MM.1S (cell line): Measurements from ENCODE around the gene THOP1.

Source experiments
- DNase-seq: peaks from one replicate; pipeline ENCODE4 v3.0.0-alpha.2; 2015
- H2AFZ ChIP-seq: fragments of 300-600 bp; sonication (generic); 2 replicates; pipeline ENCODE4 v1.6.0; 2016; ENCODE audit warnings: antibody characterized with exemption, low read length
- H3F3A ChIP-seq: fragments of 300-600 bp; sonication (generic); 2 replicates; pipeline ENCODE4 v1.6.1; 2016; ENCODE audit warnings: mild to moderate bottlenecking, antibody characterized with exemption, low read length, moderate library complexity, mixed read lengths; ENCODE audit not compliant: insufficient read depth
- H3K27ac ChIP-seq: fragments of 300-600 bp; sonication (generic); 2 replicates; pipeline ENCODE4 v1.5.1; 2016; ENCODE audit warnings: mild to moderate bottlenecking, low read length
- H3K27me3 ChIP-seq: fragments of 300-600 bp; sonication (generic); replicated peaks from 2 replicates; pipeline ENCODE4 v1.6.0; 2016; ENCODE audit warnings: low read length; ENCODE audit not compliant: insufficient read depth
- H3K36me3 ChIP-seq: fragments of 300-600 bp; sonication (generic); replicated peaks from 2 replicates; pipeline ENCODE4 v1.6.1; 2016; ENCODE audit warnings: mild to moderate bottlenecking, low read length, mixed read lengths; ENCODE audit not compliant: insufficient read depth
- H3K4me1 ChIP-seq: fragments of 300-600 bp; sonication (generic); 2 replicates; pipeline ENCODE4 v1.6.1; 2016; ENCODE audit warnings: low read length, mixed read lengths
- H3K4me2 ChIP-seq: fragments of 300-600 bp; sonication (generic); 2 replicates; pipeline ENCODE4 v1.6.0; 2016; ENCODE audit warnings: low read depth, low read length
- H3K4me3 ChIP-seq: fragments of 300-600 bp; sonication (generic); 2 replicates; pipeline ENCODE4 v1.5.1; 2016; ENCODE audit warnings: low read length, mixed read lengths
- H3K79me2 ChIP-seq: fragments of 300-600 bp; sonication (generic); 2 replicates; pipeline ENCODE4 v1.6.1; 2016; ENCODE audit warnings: mixed run types, low read length, mixed read lengths
- H3K9ac ChIP-seq: fragments of 300-600 bp; sonication (generic); 2 replicates; pipeline ENCODE4 v1.6.1; 2016; ENCODE audit warnings: low read length, mixed read lengths
- H3K9me2 ChIP-seq: fragments of 300-600 bp; sonication (generic); replicated peaks from 2 replicates; pipeline ENCODE4 v1.6.1; 2016; ENCODE audit warnings: mild to moderate bottlenecking, low read length, mixed read lengths; ENCODE audit not compliant: insufficient read depth
- H3K9me3 ChIP-seq: fragments of 300-600 bp; sonication (generic); replicated peaks from 2 replicates; pipeline ENCODE4 v1.6.1; 2016; ENCODE audit warnings: mild to moderate bottlenecking, low read length, mixed read lengths; ENCODE audit not compliant: insufficient read depth
- H4K20me1 ChIP-seq: fragments of 300-600 bp; sonication (generic); 2 replicates; pipeline ENCODE4 v1.6.1; 2016; ENCODE audit warnings: mild to moderate bottlenecking, low read length, moderate library complexity, mixed read lengths; ENCODE audit not compliant: insufficient read depth
- EZH2 ChIP-seq: fragments of 300-600 bp; sonication (generic); optimal IDR thresholded peaks from 2 replicates; pipeline ENCODE3; 2017; ENCODE audit warnings: low read depth, mild to moderate bottlenecking, antibody characterized with exemption, low read length, mixed read lengths
- EZH2phosphoT487 ChIP-seq: fragments of 300-600 bp; sonication (generic); IDR thresholded peaks from 2 replicates; pipeline ENCODE4 v1.6.1; 2018; ENCODE audit warnings: antibody characterized with exemption, low read length
- TF ChIP-seq, protein P1 (sequence below): fragments of 300-600 bp; sonication (generic); IDR thresholded peaks from 2 replicates; pipeline ENCODE4 v1.5.1; 2016; ENCODE audit warnings: antibody characterized with exemption, low read length, mixed read lengths

The THOP1 gene

GRCh38 chr19:2793577-2793976, 8.3 kb downstream of the THOP1 start:
- DNase-seq = no peak
- Histone ChIP-seq H3K4me1 (no peaks in the 10 kb centered on the region), H3K9ac (no peak overlapping the region), H3K36me3 (no peaks in the 10 kb centered on the region; the same call in none of the 2 replicates), H3K4me2 (no peak overlapping the region), H3K9me3 (no peaks in the 10 kb centered on the region), H3K79me2 (peaks cover 44% of the 10 kb centered on the region), H4K20me1 (no peaks in the 10 kb centered on the region), H3F3A (no peaks in the 10 kb centered on the region), H3K9me2 (no peaks in the 10 kb centered on the region), H3K4me3 (no peak overlapping the region), H2AFZ (no peak overlapping the region), H3K27me3 (no peaks in the 10 kb centered on the region), H3K27ac (no peak overlapping the region)
- TF ChIP-seq, protein P1, sequence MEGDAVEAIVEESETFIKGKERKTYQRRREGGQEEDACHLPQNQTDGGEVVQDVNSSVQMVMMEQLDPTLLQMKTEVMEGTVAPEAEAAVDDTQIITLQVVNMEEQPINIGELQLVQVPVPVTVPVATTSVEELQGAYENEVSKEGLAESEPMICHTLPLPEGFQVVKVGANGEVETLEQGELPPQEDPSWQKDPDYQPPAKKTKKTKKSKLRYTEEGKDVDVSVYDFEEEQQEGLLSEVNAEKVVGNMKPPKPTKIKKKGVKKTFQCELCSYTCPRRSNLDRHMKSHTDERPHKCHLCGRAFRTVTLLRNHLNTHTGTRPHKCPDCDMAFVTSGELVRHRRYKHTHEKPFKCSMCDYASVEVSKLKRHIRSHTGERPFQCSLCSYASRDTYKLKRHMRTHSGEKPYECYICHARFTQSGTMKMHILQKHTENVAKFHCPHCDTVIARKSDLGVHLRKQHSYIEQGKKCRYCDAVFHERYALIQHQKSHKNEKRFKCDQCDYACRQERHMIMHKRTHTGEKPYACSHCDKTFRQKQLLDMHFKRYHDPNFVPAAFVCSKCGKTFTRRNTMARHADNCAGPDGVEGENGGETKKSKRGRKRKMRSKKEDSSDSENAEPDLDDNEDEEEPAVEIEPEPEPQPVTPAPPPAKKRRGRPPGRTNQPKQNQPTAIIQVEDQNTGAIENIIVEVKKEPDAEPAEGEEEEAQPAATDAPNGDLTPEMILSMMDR = no peak
- no peak for TF ChIP-seq EZH2phosphoT487

GRCh38 chr19:2795827-2796658, 10.7 kb downstream of the THOP1 start:
- H3F3A ChIP-seq = no peaks in the 10 kb centered on the region
- no peak overlapping the region for H2AFZ ChIP-seq
- H3K27ac ChIP-seq = no peak overlapping the region
- TF ChIP-seq EZH2 (no peak), EZH2phosphoT487 (no peak)
- TF ChIP-seq, protein P1 = no peak
- no peak overlapping the region for H3K9ac ChIP-seq
- H3K79me2 ChIP-seq = peaks cover 23% of the 10 kb centered on the region
- H3K9me2 ChIP-seq = no peaks in the 10 kb centered on the region
- H4K20me1 ChIP-seq = no peaks in the 10 kb centered on the region
- H3K4me1 ChIP-seq = no peaks in the 10 kb centered on the region
- H3K27me3 ChIP-seq = no peaks in the 10 kb centered on the region
- no peak for DNase-seq
- no peaks in the 10 kb centered on the region for H3K9me3 ChIP-seq
- peaks cover 9% of the 10 kb centered on the region for H3K36me3 ChIP-seq
- no peak overlapping the region for H3K4me3 ChIP-seq
- H3K4me2 ChIP-seq = no peak overlapping the region

DNA sequence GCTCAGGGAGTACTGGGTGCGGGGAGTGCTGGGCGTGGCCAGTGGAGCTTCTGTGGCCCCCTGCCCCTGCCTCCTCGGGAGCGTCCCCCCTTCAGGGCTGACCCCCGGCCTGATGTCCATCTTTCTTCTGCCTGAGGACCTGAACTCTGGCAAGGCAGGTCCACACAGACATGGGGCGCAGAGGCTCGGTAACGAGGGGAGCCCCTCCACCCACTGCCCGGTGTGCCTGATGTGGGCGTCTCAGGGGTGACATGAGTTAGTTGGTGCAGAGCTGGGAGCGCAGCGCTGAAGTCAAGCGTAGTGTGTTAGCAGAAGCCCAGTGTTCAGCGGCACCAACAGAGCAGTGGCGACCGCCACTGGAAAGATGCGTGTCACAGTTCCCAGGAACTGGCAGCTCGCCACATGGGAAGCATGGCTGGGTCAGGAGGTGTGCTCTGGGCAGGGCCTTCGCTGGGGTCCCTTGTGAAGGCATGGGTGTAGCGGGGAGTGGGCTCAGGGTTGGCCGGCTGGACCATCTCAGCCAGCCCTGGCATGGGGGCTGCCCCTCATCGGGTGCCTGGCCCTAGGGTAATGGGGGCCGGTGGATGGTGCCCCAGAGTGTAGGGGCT, 11.5 kb downstream of the THOP1 start:
- no peak for DNase-seq
- H3K27me3 ChIP-seq = no peaks in the 10 kb centered on the region
- peaks cover 21% of the 10 kb centered on the region for H3K79me2 ChIP-seq
- TF ChIP-seq EZH2phosphoT487 (no peak), EZH2 (no peak)
- TF ChIP-seq, protein P1 = no peak
- H3K4me3 ChIP-seq = no peak overlapping the region
- peaks cover 13% of the 10 kb centered on the region for H3K36me3 ChIP-seq
- no peak overlapping the region for H2AFZ ChIP-seq
- no peaks in the 10 kb centered on the region for H3K9me2 ChIP-seq
- H3K4me1 ChIP-seq = no peaks in the 10 kb centered on the region
- no peaks in the 10 kb centered on the region for H3F3A ChIP-seq
- no peak overlapping the region for H3K4me2 ChIP-seq
- H3K9me3 ChIP-seq = no peaks in the 10 kb centered on the region
- H3K27ac ChIP-seq = no peak overlapping the region
- no peaks in the 10 kb centered on the region for H4K20me1 ChIP-seq
- H3K9ac ChIP-seq = no peak overlapping the region
